Gastrocnemius medialis (tissue), 4 donors: ENCODE data around the gene DOCK4. TPM values are rescaled to one million over a fixed set of nuclear protein-coding genes. Genes with fewer than 3 reads are reported as not detected.
A peak's percentile ranks its signal among the peaks of the same experiment; 100 is the strongest.

ENCODE experiments used
- ATAC-seq, 2 donors: fragments of 150-250 bp; one replicate each; pipeline ENCODE4 v1.9.1; 2016
- DNase-seq, 2 donors: peaks; one replicate each; pipeline ENCODE4 v3.0.0-alpha.2; 2019
- H3K27ac ChIP-seq, 4 donors: fragments of 200-600 bp; sonication (generic); 1 replicate in 1 of 4; 2 replicates in 3 of 4; pipeline ENCODE4 v1.5.1; 2016 to 2018; ENCODE audit warnings: mild to moderate bottlenecking in 2 of 4, moderate library complexity in 1 of 4
- H3K27me3 ChIP-seq, 3 donors: fragments of 200-600 bp; sonication (generic) in 2 of 3; 1 replicate in 1 of 3; 2 replicates in 2 of 3; pipeline versions ENCODE4 v1.5.1 to v1.6.0; 2016 to 2019; ENCODE audit warnings: mild to moderate bottlenecking in 1 of 3, moderate library complexity in 1 of 3
- H3K36me3 ChIP-seq, 2 donors: fragments of 200-600 bp; sonication (generic) in 1 of 2; one replicate each; pipeline ENCODE4 v1.5.1; 2017 to 2018
- H3K4me1 ChIP-seq, 2 donors: fragments of 200-600 bp; sonication (generic) in 1 of 2; one replicate each; pipeline ENCODE4 v1.5.1; 2016 to 2017; ENCODE audit warnings: mild to moderate bottlenecking in 2 of 2
- H3K4me3 ChIP-seq, 4 donors: fragments of 200-600 bp; sonication (generic) in 3 of 4; 1 replicate in 1 of 4; 2 replicates in 3 of 4; pipeline ENCODE4 v1.5.1; 2016 to 2019; ENCODE audit warnings: mild to moderate bottlenecking in 2 of 4
- H3K9me3 ChIP-seq, 3 donors: fragments of 200-600 bp; sonication (generic) in 2 of 3; 1 replicate in 1 of 3; 2 replicates in 2 of 3; pipeline ENCODE4 v1.5.1; 2016 to 2019
- POLR2A ChIP-seq, 2 donors: fragments of 450-650 bp; IDR thresholded peaks; one replicate each; pipeline ENCODE4 v1.6.1; 2017; ENCODE audit warnings: antibody characterized with exemption in 2 of 2, mild to moderate bottlenecking in 2 of 2, moderate library complexity in 2 of 2
- in situ Hi-C, 4 donors: fragments of 200-750 bp; cut with MboI; loops; one replicate each; pipeline versions ENCODE4 v1.15.0 to v1.8.0; 2017; ENCODE audit warnings: low sequenced_read_pairs in 4 of 4
- intact Hi-C: fragments of 100-400 bp; cut with DNase I; formaldehyde crosslinking; loops from one replicate; pipeline ENCODE4 v1.15.1; 2023; ENCODE audit warnings: low total_unique reads
- total RNA-seq, 4 donors: library from RNA; depleted of rRNA; stranded (reverse); fragments of >200 nt; gene quantifications; one replicate each; pipeline versions ENCODE4 v1.1.0 to v1.2.3, GENCODE V29; 2016
- TF ChIP-seq, protein P1 (sequence below), 5 experiments: fragments of 450-650 bp in 3 of 5; fragments of 200-600 bp in 2 of 5; sonication (generic) in 2 of 5; IDR thresholded peaks in 4 of 5; conservative IDR thresholded peaks in 1 of 5; 1 replicate in 4 of 5; 2 replicates in 1 of 5; pipeline ENCODE4 v1.5.1; 2016 to 2019; ENCODE audit warnings: antibody characterized with exemption in 5 of 5, mild to moderate bottlenecking in 3 of 5, moderate library complexity in 3 of 5

The DOCK4 gene
- total RNA-seq, 4 donors from 2014 or later = 8.7 to 12.0 (median 10.2) TPM

DNA sequence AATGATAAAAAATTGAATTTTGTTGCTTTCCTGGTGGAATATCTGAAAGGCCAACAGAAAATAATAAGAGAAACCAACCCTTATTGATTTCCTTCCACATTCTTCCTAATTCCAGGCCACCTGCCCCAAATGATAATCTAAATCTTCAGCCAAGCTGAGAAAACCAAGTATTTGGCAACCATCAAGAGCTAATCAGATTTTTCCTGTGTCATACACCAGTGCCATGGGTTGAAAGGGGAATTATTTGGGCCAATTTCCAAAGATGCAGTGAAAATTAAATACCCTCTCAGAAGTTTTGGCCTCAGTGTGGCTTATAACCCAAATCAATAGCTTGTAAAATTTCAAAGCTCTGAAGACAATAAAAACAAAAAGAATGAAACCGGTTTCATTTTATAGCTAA is 70.4 kb downstream of the DOCK4 start:
- Histone ChIP-seq H3K36me3 (no peaks in the 10 kb centered on the region), H3K27me3 (no peaks in the 10 kb centered on the region), H3K27ac (peak overlapping the region in 1 of 4 donors; percentile 38), H3K4me3 (no peak overlapping the region), H3K9me3 (no peaks in the 10 kb centered on the region), H3K4me1 (peaks cover 34 to 43% of the 10 kb centered on the region in 2 donors)
- ATAC-seq = no peak
- intact Hi-C loops (loop anchor here (10.0 kb wide), 1 partner anchor 571 kb away; the partner anchor contains the start of gene IMMP2L), in situ Hi-C loops (no loop called here)
- DNase-seq = no peak
- TF ChIP-seq, protein P1, sequence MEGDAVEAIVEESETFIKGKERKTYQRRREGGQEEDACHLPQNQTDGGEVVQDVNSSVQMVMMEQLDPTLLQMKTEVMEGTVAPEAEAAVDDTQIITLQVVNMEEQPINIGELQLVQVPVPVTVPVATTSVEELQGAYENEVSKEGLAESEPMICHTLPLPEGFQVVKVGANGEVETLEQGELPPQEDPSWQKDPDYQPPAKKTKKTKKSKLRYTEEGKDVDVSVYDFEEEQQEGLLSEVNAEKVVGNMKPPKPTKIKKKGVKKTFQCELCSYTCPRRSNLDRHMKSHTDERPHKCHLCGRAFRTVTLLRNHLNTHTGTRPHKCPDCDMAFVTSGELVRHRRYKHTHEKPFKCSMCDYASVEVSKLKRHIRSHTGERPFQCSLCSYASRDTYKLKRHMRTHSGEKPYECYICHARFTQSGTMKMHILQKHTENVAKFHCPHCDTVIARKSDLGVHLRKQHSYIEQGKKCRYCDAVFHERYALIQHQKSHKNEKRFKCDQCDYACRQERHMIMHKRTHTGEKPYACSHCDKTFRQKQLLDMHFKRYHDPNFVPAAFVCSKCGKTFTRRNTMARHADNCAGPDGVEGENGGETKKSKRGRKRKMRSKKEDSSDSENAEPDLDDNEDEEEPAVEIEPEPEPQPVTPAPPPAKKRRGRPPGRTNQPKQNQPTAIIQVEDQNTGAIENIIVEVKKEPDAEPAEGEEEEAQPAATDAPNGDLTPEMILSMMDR (IDR thresholded peaks at IDR 0.05 in 4 of 5, conservative IDR thresholded peaks at IDR 0.05 in 1 of 5) = no peak
- TF ChIP-seq POLR2A (IDR thresholded peaks at IDR 0.05) = no peak

DNA sequence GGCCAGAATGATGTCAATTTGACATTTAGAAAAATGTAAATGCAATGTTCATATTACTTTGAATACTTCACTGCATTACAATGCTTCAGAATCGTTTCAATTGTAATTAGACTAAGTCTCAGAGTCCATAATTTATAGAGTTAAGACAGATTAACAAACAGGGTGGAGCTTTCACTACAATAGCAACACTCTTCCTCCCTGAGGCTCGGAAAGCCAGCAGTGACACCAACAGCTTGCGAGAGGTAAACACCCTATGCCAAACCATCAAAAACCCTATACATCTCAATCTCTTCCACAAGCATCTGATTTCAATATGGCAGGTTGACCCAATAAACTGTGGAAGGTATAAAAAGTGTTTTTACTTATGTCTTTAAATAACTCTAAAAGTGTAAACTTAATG is 72.2 kb downstream of the DOCK4 start:
- Histone ChIP-seq H3K9me3 (no peaks in the 10 kb centered on the region), H3K4me1 (peaks cover 52 to 55% of the 10 kb centered on the region in 2 donors)

DNA sequence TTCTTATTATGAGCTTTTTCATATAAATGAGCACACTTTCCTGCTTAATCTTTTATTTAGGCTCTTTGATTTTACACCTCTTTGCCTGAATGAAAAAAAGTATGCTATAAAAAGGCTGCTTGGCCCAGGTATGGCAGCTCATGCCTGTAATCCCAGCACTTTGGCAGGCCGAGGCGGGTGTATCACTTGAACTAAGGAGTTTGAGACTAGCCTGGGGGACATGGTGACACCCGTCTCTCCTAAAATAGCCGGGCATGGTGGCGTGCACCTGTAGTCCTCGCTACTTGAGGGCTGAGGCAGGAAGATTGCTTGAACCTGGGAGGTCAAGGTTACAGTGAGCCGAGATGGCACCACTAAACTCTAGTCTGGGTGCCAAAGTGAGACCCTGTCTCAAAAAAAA is 72.9 kb downstream of the DOCK4 start:
- TF ChIP-seq, protein P1 (IDR thresholded peaks at IDR 0.05 in 4 of 5, conservative IDR thresholded peaks at IDR 0.05 in 1 of 5) = no peak
- no peak for TF ChIP-seq POLR2A (IDR thresholded peaks at IDR 0.05)
- intact Hi-C loops (loop anchor here (5.0 to 10.0 kb wide), 2 partner anchors 51 to 569 kb away; partner anchors contain the start of gene IMMP2L), in situ Hi-C loops (no loop called here)
- no peak overlapping the region for H3K4me3 ChIP-seq
- no peaks in the 10 kb centered on the region for H3K27me3 ChIP-seq
- no peaks in the 10 kb centered on the region for H3K36me3 ChIP-seq
- DNase-seq (peak in 1 of 2 donors; percentile 56), ATAC-seq (no peak)
- no peaks in the 10 kb centered on the region for H3K9me3 ChIP-seq
- peaks cover 55 to 56% of the 10 kb centered on the region in 2 donors for H3K4me1 ChIP-seq
- peak overlapping the region; percentile 43 to 78 (median 66) for H3K27ac ChIP-seq

More for the DNA sequence above, 72.2 kb downstream of the DOCK4 start:
- intact Hi-C loops (loop anchor here (5.0 to 10.0 kb wide), 2 partner anchors 52 to 569 kb away; partner anchors contain the start of gene IMMP2L), in situ Hi-C loops (no loop called here)
- DNase-seq (no peak), ATAC-seq (no peak)
- Histone ChIP-seq H3K27me3 (no peaks in the 10 kb centered on the region), H3K4me3 (no peak overlapping the region), H3K36me3 (no peaks in the 10 kb centered on the region), H3K27ac (peak overlapping the region in 3 of 4 donors; percentile 65 to 78 (median 66))
- TF ChIP-seq POLR2A (IDR thresholded peaks at IDR 0.05) = no peak
- TF ChIP-seq, protein P1 (IDR thresholded peaks at IDR 0.05 in 4 of 5, conservative IDR thresholded peaks at IDR 0.05 in 1 of 5) = no peak

DNA sequence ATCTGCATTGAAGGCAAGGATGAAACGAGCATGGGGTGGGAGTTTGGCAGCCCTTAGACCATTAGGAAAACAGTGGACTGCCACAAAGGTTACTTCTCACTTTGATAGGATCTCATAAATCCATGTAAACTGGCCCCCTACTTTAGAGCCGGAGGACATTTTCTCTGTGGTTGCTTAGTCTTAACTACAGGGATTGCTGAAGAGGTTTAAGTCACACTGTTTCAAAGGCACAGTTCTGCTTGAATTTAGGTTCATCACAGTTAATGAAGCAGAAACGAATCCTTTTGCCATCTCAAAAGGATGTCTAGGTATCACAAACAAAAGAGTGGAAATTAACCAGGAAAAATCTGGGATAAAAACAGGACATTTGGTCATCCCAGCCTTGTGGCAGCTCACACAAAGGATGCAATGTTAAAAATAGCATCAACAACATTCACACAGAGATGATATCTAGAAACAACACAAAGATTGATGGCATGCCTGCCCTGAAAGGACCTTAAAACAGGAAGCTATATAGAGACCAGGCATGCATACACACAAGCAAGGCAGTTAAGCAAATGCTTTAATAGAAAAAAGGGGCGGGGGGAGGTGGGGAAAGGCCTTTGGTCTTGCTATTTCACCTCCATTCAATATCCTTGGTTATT is 74.0 kb downstream of the DOCK4 start:
- no peaks in the 10 kb centered on the region for H3K9me3 ChIP-seq
- no peak for TF ChIP-seq POLR2A (IDR thresholded peaks at IDR 0.05)
- TF ChIP-seq, protein P1 (IDR thresholded peaks at IDR 0.05 in 4 of 5, conservative IDR thresholded peaks at IDR 0.05 in 1 of 5) = no peak
- peaks cover 55 to 56% of the 10 kb centered on the region in 2 donors for H3K4me1 ChIP-seq
- no peaks in the 10 kb centered on the region for H3K36me3 ChIP-seq
- peak in 1 of 2 donors; percentile 28 for ATAC-seq
- no peaks in the 10 kb centered on the region for H3K27me3 ChIP-seq
- no peak for DNase-seq
- in situ Hi-C loops (no loop called here), intact Hi-C loops (loop anchor here (5.0 to 10.0 kb wide), 2 partner anchors 50 to 567 kb away; partner anchors contain the start of gene IMMP2L)
- H3K27ac ChIP-seq = peak overlapping the region; percentile 43 to 78 (median 66)
- H3K4me3 ChIP-seq = no peak overlapping the region
